Measurements from ENCODE around the gene AP1G1. TPM values are rescaled to one million over a fixed set of nuclear protein-coding genes. Genes with fewer than 3 reads are reported as not detected.
"Not testable (repeated sequence)": the region's sequence is repeated elsewhere in the genome, so short reads cannot be mapped to it uniquely, and the experiment has no call there.

AP1G1 gene
- total RNA-seq, 2 experiments from 2014 or later: 56.4 to 59.3 TPM

GRCh38 chr16:71711789-71712188 lies 96.8 kb downstream of the AP1G1 start:
- Mint-ChIP-seq H3K27me3 (ENCODE audit: low read depth) (no peaks in the 10 kb centered on the region), H3K27ac (no peak overlapping the region)

GRCh38 chr16:71709229-71709781 lies 99.3 kb downstream of the AP1G1 start:
- no peak overlapping the region for H3K4me3 Mint-ChIP-seq
- peaks cover 5% of the 10 kb centered on the region for H3K36me3 Mint-ChIP-seq (ENCODE audit: low read depth)
- CTCF ChIA-PET: no interaction called here
- peaks cover 6% of the 10 kb centered on the region for H3K4me1 Mint-ChIP-seq (ENCODE audit: low read depth)
- H3K9me3 Mint-ChIP-seq: no peaks in the 10 kb centered on the region
- no peak overlapping the region for H3K27ac Mint-ChIP-seq
- DNase-seq: no peak
- H3K27me3 Mint-ChIP-seq (ENCODE audit: low read depth): no peaks in the 10 kb centered on the region
- intact Hi-C loops (cut with micrococcal nuclease): no loop called here

More at GRCh38 chr16:71711789-71712188, 96.8 kb downstream of the AP1G1 start:
- peak; percentile 14 for DNase-seq
- H3K9me3 Mint-ChIP-seq: no peaks in the 10 kb centered on the region
- CTCF ChIA-PET: interaction anchor here (0.7 to 1.6 kb wide), 3 partner anchors 9 to 250 kb away, joined by 3 to 4 read pairs (median 3); no protein-coding TSS in a partner anchor
- intact Hi-C loops (cut with micrococcal nuclease): no loop called here
- peaks cover 4% of the 10 kb centered on the region for H3K36me3 Mint-ChIP-seq (ENCODE audit: low read depth)
- H3K4me1 Mint-ChIP-seq (ENCODE audit: low read depth): peaks cover 6% of the 10 kb centered on the region
- no peak overlapping the region for H3K4me3 Mint-ChIP-seq

DNA sequence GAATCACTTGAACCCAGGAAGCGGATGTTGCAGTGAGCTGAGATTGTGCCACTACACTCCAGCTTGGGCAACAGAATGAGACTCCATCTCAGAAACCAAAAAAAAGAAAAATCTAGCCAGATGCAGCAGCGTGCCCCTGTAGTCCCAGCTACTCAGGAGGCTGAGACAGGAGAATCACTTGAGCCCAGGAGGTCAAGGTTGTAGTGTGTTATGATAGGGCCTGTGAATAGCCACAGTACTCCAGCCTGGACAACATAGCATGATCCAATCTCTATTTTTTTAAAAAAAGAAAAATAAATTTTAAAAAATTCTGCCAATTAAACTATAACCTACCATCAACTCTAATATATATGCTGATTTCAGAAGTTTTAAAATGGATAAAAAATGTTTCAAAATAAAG lies 99.9 kb downstream of the AP1G1 start:
- peaks cover 4% of the 10 kb centered on the region for H3K36me3 Mint-ChIP-seq (ENCODE audit: low read depth)
- no peaks in the 10 kb centered on the region for H3K27me3 Mint-ChIP-seq (ENCODE audit: low read depth)
- CTCF ChIA-PET: no interaction called here
- H3K27ac Mint-ChIP-seq: no peak overlapping the region
- no peak overlapping the region for H3K4me3 Mint-ChIP-seq
- no peaks in the 10 kb centered on the region for H3K9me3 Mint-ChIP-seq
- peaks cover 6% of the 10 kb centered on the region for H3K4me1 Mint-ChIP-seq (ENCODE audit: low read depth)
- DNase-seq: no peak
- intact Hi-C loops (cut with micrococcal nuclease): no loop called here

- H3K4me3 Mint-ChIP-seq: no peak overlapping the region
- DNase-seq: no peak
- peaks cover 6% of the 10 kb centered on the region for H3K4me1 Mint-ChIP-seq (ENCODE audit: low read depth)
- H3K27ac Mint-ChIP-seq: no peak overlapping the region
- peaks cover 4% of the 10 kb centered on the region for H3K36me3 Mint-ChIP-seq (ENCODE audit: low read depth)
- intact Hi-C loops (cut with micrococcal nuclease): no loop called here
- CTCF ChIA-PET: interaction anchor here (0.9 kb wide), 1 partner anchor 8 kb away, joined by 3 read pairs; no protein-coding TSS in a partner anchor
- no peaks in the 10 kb centered on the region for H3K9me3 Mint-ChIP-seq
- no peaks in the 10 kb centered on the region for H3K27me3 Mint-ChIP-seq (ENCODE audit: low read depth)
These were observed 101.4 kb downstream of the AP1G1 start for GRCh38 chr16:71707199-71707598.

GRCh38 chr16:71706046-71706445 lies 102.6 kb downstream of the AP1G1 start:
- Mint-ChIP-seq H3K9me3 (no peaks in the 10 kb centered on the region), H3K4me1 (ENCODE audit: low read depth) (no peaks in the 10 kb centered on the region), H3K36me3 (ENCODE audit: low read depth) (peaks cover 9% of the 10 kb centered on the region), H3K27ac (no peak overlapping the region), H3K4me3 (no peak overlapping the region), H3K27me3 (ENCODE audit: low read depth) (no peaks in the 10 kb centered on the region)
- CTCF ChIA-PET: interaction anchor here (0.5 kb wide), 2 partner anchors 176 to 1414 kb away, joined by 3 to 5 read pairs; no protein-coding TSS in a partner anchor
- DNase-seq: no peak
- intact Hi-C loops (cut with micrococcal nuclease): no loop called here

- Mint-ChIP-seq H3K36me3 (ENCODE audit: low read depth) (peaks cover 11% of the 10 kb centered on the region), H3K9me3 (no peaks in the 10 kb centered on the region), H3K4me1 (ENCODE audit: low read depth) (no peaks in the 10 kb centered on the region), H3K27ac (no peak overlapping the region), H3K27me3 (ENCODE audit: low read depth) (no peaks in the 10 kb centered on the region), H3K4me3 (no peak overlapping the region)
- intact Hi-C loops (cut with micrococcal nuclease): no loop called here
- no peak for DNase-seq
- CTCF ChIA-PET: interaction anchor here (0.6 to 0.7 kb wide), 2 partner anchors 8 to 258 kb away, joined by 3 read pairs; no protein-coding TSS in a partner anchor
These were observed 105.3 kb downstream of the AP1G1 start for GRCh38 chr16:71703333-71703732.

- no peaks in the 10 kb centered on the region for H3K27me3 Mint-ChIP-seq (ENCODE audit: low read depth)
- DNase-seq: no peak
- no peak overlapping the region for H3K4me3 Mint-ChIP-seq
- H3K4me1 Mint-ChIP-seq (ENCODE audit: low read depth): peaks cover 2% of the 10 kb centered on the region
- H3K36me3 Mint-ChIP-seq (ENCODE audit: low read depth): peaks cover 11% of the 10 kb centered on the region
- no peaks in the 10 kb centered on the region for H3K9me3 Mint-ChIP-seq
- H3K27ac Mint-ChIP-seq: no peak overlapping the region
- CTCF ChIA-PET: no interaction called here
- intact Hi-C loops (cut with micrococcal nuclease): no loop called here
These were observed 107.8 kb downstream of the AP1G1 start for GRCh38 chr16:71700831-71701230.

GRCh38 chr16:71698491-71698890 lies 110.1 kb downstream of the AP1G1 start:
- Mint-ChIP-seq H3K4me3 (no peak overlapping the region), H3K27ac (no peak overlapping the region), H3K9me3 (no peaks in the 10 kb centered on the region), H3K27me3 (ENCODE audit: low read depth) (no peaks in the 10 kb centered on the region), H3K4me1 (ENCODE audit: low read depth) (peaks cover 2% of the 10 kb centered on the region), H3K36me3 (ENCODE audit: low read depth) (peaks cover 8% of the 10 kb centered on the region)
- intact Hi-C loops (cut with micrococcal nuclease): no loop called here
- CTCF ChIA-PET: interaction anchor here (1.3 kb wide), 1 partner anchor 9 kb away, joined by 3 read pairs; no protein-coding TSS in a partner anchor
- no peak for DNase-seq

DNA sequence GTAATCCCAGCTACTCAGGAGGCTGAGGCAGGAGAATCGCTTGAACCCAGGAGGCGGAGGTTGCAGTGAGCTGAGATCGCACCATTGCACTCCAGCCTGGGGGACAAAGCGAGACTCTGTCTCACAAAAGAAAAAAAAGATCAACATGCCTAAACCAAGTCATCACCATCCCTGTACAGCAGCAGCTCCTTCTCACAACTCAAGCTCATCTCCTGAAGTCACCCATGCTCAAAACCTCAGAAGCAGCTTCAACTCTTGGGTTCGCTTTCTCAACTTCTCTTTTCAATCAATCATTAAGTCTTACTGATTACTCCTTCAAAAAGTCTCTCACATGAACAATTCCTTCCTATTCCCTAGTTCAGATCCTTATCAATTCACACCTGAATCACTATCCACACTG lies 115.5 kb downstream of the AP1G1 start:
- Mint-ChIP-seq H3K27ac (no peak overlapping the region), H3K36me3 (ENCODE audit: low read depth) (peaks cover 7% of the 10 kb centered on the region), H3K27me3 (ENCODE audit: low read depth) (no peaks in the 10 kb centered on the region), H3K4me3 (no peak overlapping the region), H3K9me3 (no peaks in the 10 kb centered on the region), H3K4me1 (ENCODE audit: low read depth) (peaks cover 2% of the 10 kb centered on the region)
- no peak for DNase-seq
- intact Hi-C loops (cut with micrococcal nuclease): no loop called here
- CTCF ChIA-PET: no interaction called here

DNA sequence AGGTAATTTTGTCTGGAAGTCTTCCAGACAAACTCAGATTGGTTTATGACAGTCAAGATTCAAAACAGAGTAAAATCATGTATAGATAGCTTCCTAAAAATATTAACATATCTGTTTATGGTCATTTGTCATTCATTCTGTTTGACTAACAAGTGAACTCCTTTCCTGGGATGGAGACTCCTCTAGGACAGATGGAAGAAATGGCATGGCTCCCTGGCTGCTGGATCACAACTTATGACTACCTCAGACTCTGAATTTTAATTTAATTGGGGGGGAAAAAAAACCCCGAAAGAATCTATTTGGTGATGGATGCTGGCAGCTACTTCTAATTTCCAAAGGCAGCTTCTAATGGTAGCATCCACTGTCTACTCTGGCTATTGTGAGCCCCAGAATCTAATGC lies 118.7 kb downstream of the AP1G1 start:
- intact Hi-C loops (cut with micrococcal nuclease): no loop called here
- no peaks in the 10 kb centered on the region for H3K4me1 Mint-ChIP-seq (ENCODE audit: low read depth)
- no peaks in the 10 kb centered on the region for H3K9me3 Mint-ChIP-seq
- H3K27ac Mint-ChIP-seq: no peak overlapping the region
- no peak for DNase-seq
- H3K27me3 Mint-ChIP-seq (ENCODE audit: low read depth): no peaks in the 10 kb centered on the region
- peaks cover 9% of the 10 kb centered on the region for H3K36me3 Mint-ChIP-seq (ENCODE audit: low read depth)
- CTCF ChIA-PET: no interaction called here
- no peak overlapping the region for H3K4me3 Mint-ChIP-seq

DNA sequence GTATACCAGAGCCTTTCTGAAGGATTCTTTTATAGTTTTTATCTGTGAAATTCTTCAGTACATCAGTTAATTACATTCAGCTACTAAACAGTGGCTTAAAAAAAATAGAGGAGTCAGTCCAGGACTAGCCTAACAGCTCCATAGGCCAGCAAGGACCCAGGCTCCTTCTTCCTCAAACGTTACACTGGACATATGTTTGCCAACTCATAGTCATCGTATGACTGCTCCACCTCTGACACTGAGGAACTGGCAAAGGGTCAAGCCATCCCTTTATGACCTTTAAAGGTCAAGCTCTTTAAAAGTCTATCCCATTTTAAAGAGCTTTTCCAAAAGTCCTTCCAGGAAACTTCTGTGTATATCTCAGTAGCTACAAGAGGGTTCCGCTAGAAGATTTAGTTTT lies 120.8 kb downstream of the AP1G1 start:
- Mint-ChIP-seq H3K27me3 (ENCODE audit: low read depth) (no peaks in the 10 kb centered on the region), H3K27ac (no peak overlapping the region), H3K9me3 (peaks cover 2% of the 10 kb centered on the region), H3K4me3 (no peak overlapping the region), H3K4me1 (ENCODE audit: low read depth) (no peaks in the 10 kb centered on the region), H3K36me3 (ENCODE audit: low read depth) (peaks cover 21% of the 10 kb centered on the region)
- no peak for DNase-seq
- CTCF ChIA-PET: no interaction called here
- intact Hi-C loops (cut with micrococcal nuclease): no loop called here

- H3K9me3 Mint-ChIP-seq; intact Hi-C loops (cut with micrococcal nuclease); DNase-seq; H3K4me1 Mint-ChIP-seq (ENCODE audit: low read depth); CTCF ChIA-PET; H3K27me3 Mint-ChIP-seq (ENCODE audit: low read depth); H3K4me3 Mint-ChIP-seq; H3K27ac Mint-ChIP-seq: not testable (repeated sequence)
- H3K36me3 Mint-ChIP-seq (ENCODE audit: low read depth): peaks cover 30% of the 10 kb centered on the region
These were observed 124.4 kb downstream of the AP1G1 start for GRCh38 chr16:71684280-71684679.

GRCh38 chr16:71681360-71681759 lies 127.3 kb downstream of the AP1G1 start:
- CTCF ChIA-PET: interaction anchor here (0.6 kb wide), 1 partner anchor 200 kb away, joined by 6 read pairs; no protein-coding TSS in a partner anchor
- no peak for DNase-seq
- Mint-ChIP-seq H3K4me3 (no peak overlapping the region), H3K27ac (no peak overlapping the region), H3K4me1 (ENCODE audit: low read depth) (peaks cover 1% of the 10 kb centered on the region), H3K9me3 (peaks cover 2% of the 10 kb centered on the region), H3K36me3 (ENCODE audit: low read depth) (peaks cover 27% of the 10 kb centered on the region), H3K27me3 (ENCODE audit: low read depth) (no peaks in the 10 kb centered on the region)
- intact Hi-C loops (cut with micrococcal nuclease): no loop called here
